HCT116 (cell line): ENCODE data around the gene EPSTI1. TPM values are rescaled to one million over a fixed set of nuclear protein-coding genes. Genes with fewer than 3 reads are reported as not detected.

Experiments used
- ATAC-seq: fragments of 200-7000 bp; cut with Tn5 transposase; 2 replicates; pipeline ENCODE4 v1.9.1; 2020; ENCODE audit warnings: mild to moderate bottlenecking, moderate library complexity
- BruUV-seq: library from RNA; stranded (reverse); fragments of 400-500 nt; replicated peaks from 2 replicates; lab custom pipeline; 2021; lab: Mats Ljungman, UMichigan
- CTCF ChIA-PET: fragments of 300-600 bp; sonication (Branson Sonifier 250); formaldehyde crosslinking; loops from one replicate; lab custom pipeline; 2021; ENCODE audit warnings: antibody characterized with exemption; lab: Charles Lee
- POLR2A ChIA-PET: fragments of 300-600, 350-600 bp; sonication (Branson Sonifier 250); formaldehyde crosslinking; loops from one replicate; lab custom pipeline; 2021; ENCODE audit warnings: antibody characterized with exemption; lab: Charles Lee
- RAD21 ChIA-PET, 2 experiments: fragments of 300-600 bp; sonication (Branson Sonifier 250); formaldehyde crosslinking; loops; one replicate each; lab custom pipeline; 2023; ENCODE audit warnings: low total read pairs in 2 of 2; ENCODE audit not compliant: uncharacterized antibody in 2 of 2, unreplicated experiment in 2 of 2, low non-redundant PET in 1 of 2; lab: Charles Lee
- DNase-seq: peaks from one replicate; pipeline ENCODE4 v3.0.0-alpha.2; 2010; ENCODE audit warnings: low read depth, low spot score
- H2AFZ ChIP-seq: fragments of 200-600 bp; shearing (Covaris generic), sonication (generic); 2 replicates; pipeline ENCODE4 v1.6.1; 2017; ENCODE audit warnings: low read depth, mixed run types, mixed read lengths, antibody characterized with exemption, low read length; ENCODE audit not compliant: poor library complexity, severe bottlenecking
- H3K27ac ChIP-seq: 2 replicates; pipeline ENCODE4 v1.5.1; 2012; ENCODE audit warnings: low read depth, low read length
- H3K27me3 ChIP-seq: fragments of 200-600 bp; sonication (generic); 2 replicates; pipeline ENCODE4 v1.6.1; 2016; ENCODE audit warnings: mixed run types, low read length, mixed read lengths; ENCODE audit not compliant: insufficient read depth
- H3K36me3 ChIP-seq, 2 experiments: fragments of 200-500 bp in 1 of 2; fragments of 200-600 bp in 1 of 2; sonication (Bioruptor generic) in 1 of 2; sonication (generic) in 1 of 2; 2 replicates each; pipeline versions ENCODE4 v1.5.1 to v1.6.1; 2014 to 2016; ENCODE audit warnings: low read length in 2 of 2, inconsistent platforms in 1 of 2, mixed read lengths in 1 of 2, mixed run types in 1 of 2; ENCODE audit not compliant: insufficient read depth in 2 of 2, control insufficient read depth in 1 of 2
- H3K4me1 ChIP-seq, 2 experiments: fragments of 200-600 bp in 1 of 2; sonication (generic) in 1 of 2; 2 replicates each; pipeline versions ENCODE4 v1.5.1 to v1.6.1; 2012 to 2017; ENCODE audit warnings: low read length in 2 of 2, inconsistent platforms in 1 of 2, mild to moderate bottlenecking in 1 of 2, mixed read lengths in 1 of 2, mixed run types in 1 of 2, moderate library complexity in 1 of 2; ENCODE audit not compliant: insufficient read depth in 2 of 2, control insufficient read depth in 1 of 2
- H3K4me2 ChIP-seq: fragments of 200-600 bp; sonication (generic); 2 replicates; pipeline ENCODE4 v1.6.1; 2017; ENCODE audit warnings: mixed run types, low read length, mixed read lengths
- H3K4me3 ChIP-seq, 2 experiments: fragments of 200-600 bp in 1 of 2; sonication (generic) in 1 of 2; replicated peaks in 1 of 2; 2 replicates each; pipeline ENCODE4 v1.5.1; 2011 to 2016; ENCODE audit warnings: low read length in 2 of 2, control low read depth in 1 of 2, low read depth in 1 of 2, mild to moderate bottlenecking in 1 of 2, mixed read lengths in 1 of 2, mixed run types in 1 of 2
- H3K79me2 ChIP-seq: fragments of 200-600 bp; sonication (generic); 2 replicates; pipeline ENCODE4 v1.6.1; 2017; ENCODE audit warnings: mild to moderate bottlenecking, mixed run types, low read length, moderate library complexity, mixed read lengths; ENCODE audit not compliant: insufficient read depth
- H3K9ac ChIP-seq: fragments of 200-600 bp; sonication (generic); 2 replicates; pipeline ENCODE4 v1.6.1; 2016; ENCODE audit warnings: low read length, mixed read lengths
- H3K9me2 ChIP-seq: fragments of 200-600 bp; sonication (generic), shearing (Covaris generic); 2 replicates; pipeline ENCODE4 v1.6.1; 2017; ENCODE audit warnings: mixed run types, mild to moderate bottlenecking, moderate library complexity; ENCODE audit not compliant: insufficient read depth
- H3K9me3 ChIP-seq, 2 experiments: fragments of 200-500 bp in 1 of 2; fragments of 200-600 bp in 1 of 2; sonication (Bioruptor generic) in 1 of 2; sonication (generic) in 1 of 2; 2 replicates each; pipeline ENCODE4 v1.6.1; 2014 to 2017; ENCODE audit warnings: low read length in 2 of 2, mixed read lengths in 2 of 2, inconsistent platforms in 1 of 2, low read depth in 1 of 2, mild to moderate bottlenecking in 1 of 2, mixed run types in 1 of 2, moderate library complexity in 1 of 2; ENCODE audit not compliant: control insufficient read depth in 1 of 2, insufficient read depth in 1 of 2
- H4K20me1 ChIP-seq: fragments of 200-600 bp; sonication (generic), shearing (Covaris generic); 2 replicates; pipeline ENCODE4 v1.6.1; 2017; ENCODE audit warnings: mixed run types, mild to moderate bottlenecking, moderate library complexity; ENCODE audit not compliant: insufficient read depth
- CEBPB ChIP-seq: IDR thresholded peaks from 2 replicates; pipeline ENCODE4 v1.6.1; 2012; ENCODE audit warnings: low read depth
- EGR1 ChIP-seq: IDR thresholded peaks from 2 replicates; pipeline ENCODE4 v1.6.1; 2012; ENCODE audit warnings: low read depth
- EZH2 ChIP-seq: fragments of 200-600 bp; sonication (generic); IDR thresholded peaks from 2 replicates; pipeline ENCODE4 v1.6.1; 2017; ENCODE audit warnings: antibody characterized with exemption, mixed run types
- MAX ChIP-seq: IDR thresholded peaks from 2 replicates; pipeline ENCODE4 v1.6.1; 2012
- POLR2A ChIP-seq: IDR thresholded peaks from 2 replicates; pipeline ENCODE4 v1.7.0; 2011; ENCODE audit warnings: borderline replicate concordance; ENCODE audit not compliant: insufficient read depth, insufficient read length; ENCODE audit errors: extremely low read depth
- SIN3A ChIP-seq: IDR thresholded peaks from 2 replicates; pipeline ENCODE4 v1.6.1; 2012; ENCODE audit warnings: low read depth
- SP1 ChIP-seq: IDR thresholded peaks from 2 replicates; pipeline ENCODE4 v1.6.1; 2012; ENCODE audit warnings: low read depth
- SRF ChIP-seq: IDR thresholded peaks from 2 replicates; pipeline ENCODE4 v1.6.1; 2012; ENCODE audit warnings: low read depth
- ZBTB33 ChIP-seq: IDR thresholded peaks from 2 replicates; pipeline ENCODE4 v1.6.1; 2011; ENCODE audit warnings: mild to moderate bottlenecking, low read length, moderate library complexity; ENCODE audit not compliant: insufficient replicate concordance; ENCODE audit errors: extremely low read depth
- ZNF274 ChIP-seq: fragments of 200-500 bp; sonication (Bioruptor generic); IDR thresholded peaks from 2 replicates; pipeline ENCODE4 v1.6.1; 2014; ENCODE audit warnings: mild to moderate bottlenecking, low read depth, low read length, inconsistent platforms
- intact Hi-C: fragments of 100-400 bp; cut with micrococcal nuclease; formaldehyde crosslinking; loops from 2 replicates; pipeline ENCODE4 v1.10.0; 2022
- total RNA-seq: library from RNA; stranded (reverse); gene quantifications from one replicate; pipeline ENCODE4 v1.2.1, GENCODE V29; 2021; ENCODE audit not compliant: unreplicated experiment

EPSTI1 gene
- total RNA-seq, 1 experiment from 2014 or later = 0.69 TPM

GRCh38 chr13:43020794-43021193 lies 28.8 kb upstream of the EPSTI1 start:
- no peak overlapping the region for H3K27ac ChIP-seq
- no TSS peak for BruUV-seq
- TF ChIP-seq MAX (no peak), EZH2 (no peak), POLR2A (no peak), SRF (no peak), ZNF274 (no peak)
- H3K27me3 ChIP-seq = no peaks in the 10 kb centered on the region
- ChIA-PET POLR2A (interaction anchor here (1.7 kb wide), 1 partner anchor 12 kb away, joined by 3 read pairs; no protein-coding TSS in a partner anchor), RAD21 (no interaction called here), CTCF (no interaction called here)
- H3K4me1 ChIP-seq = peaks cover 0 to 11% of the 10 kb centered on the region in 2 experiments; a peak in 1 of 4 replicates
- no peak overlapping the region for H3K9ac ChIP-seq
- no peak overlapping the region for H2AFZ ChIP-seq
- H3K4me2 ChIP-seq = no peak overlapping the region
- no peaks in the 10 kb centered on the region for H4K20me1 ChIP-seq
- intact Hi-C loops = no loop called here
- DNase-seq = no peak
- ATAC-seq = no peak
- no peak overlapping the region for H3K4me3 ChIP-seq
- H3K36me3 ChIP-seq = no peaks in the 10 kb centered on the region
- no peaks in the 10 kb centered on the region for H3K9me2 ChIP-seq
- peaks cover 19% of the 10 kb centered on the region for H3K79me2 ChIP-seq
- no peaks in the 10 kb centered on the region for H3K9me3 ChIP-seq

GRCh38 chr13:43019811-43020210 lies 27.8 kb upstream of the EPSTI1 start:
- Histone ChIP-seq H3K36me3 (no peaks in the 10 kb centered on the region), H3K9me2 (no peaks in the 10 kb centered on the region), H3K27me3 (no peaks in the 10 kb centered on the region), H2AFZ (no peak overlapping the region), H3K27ac (no peak overlapping the region), H3K4me2 (no peak overlapping the region), H3K9ac (no peak overlapping the region), H3K9me3 (no peaks in the 10 kb centered on the region), H3K4me1 (peaks cover 0 to 10% of the 10 kb centered on the region in 2 experiments; a peak in 1 of 4 replicates), H4K20me1 (no peaks in the 10 kb centered on the region), H3K79me2 (peaks cover 9% of the 10 kb centered on the region), H3K4me3 (no peak overlapping the region)
- intact Hi-C loops = no loop called here
- ChIA-PET RAD21 (no interaction called here), POLR2A (no interaction called here), CTCF (no interaction called here)
- ATAC-seq (no peak), DNase-seq (no peak)
- BruUV-seq = no TSS peak
- TF ChIP-seq SP1 (no peak), SIN3A (no peak), CEBPB (no peak), ZBTB33 (no peak), EGR1 (no peak)
